SJCRH30 (cell line): ENCODE measurements around the gene ASCC2. TPM values are rescaled to one million over a fixed set of nuclear protein-coding genes. Genes with fewer than 3 reads are reported as not detected.
"Not testable (repeated sequence)": the region's sequence is repeated elsewhere in the genome, so short reads cannot be mapped to it uniquely, and the experiment has no call there.

ENCODE experiments used
- DNase-seq, 2 experiments: peaks; one replicate each; pipeline ENCODE4 v3.0.0-alpha.2; 2015 to 2020
- H3K27ac ChIP-seq: fragments of 250-450 bp; sonication (Bioruptor Pico); 2 replicates; pipeline ENCODE4 v1.5.1; 2020; ENCODE audit warnings: mild to moderate bottlenecking, moderate library complexity
- H3K27me3 ChIP-seq: fragments of 250-450 bp; sonication (Bioruptor Pico); 2 replicates; pipeline ENCODE4 v1.5.1; 2020; ENCODE audit warnings: mild to moderate bottlenecking, moderate library complexity
- H3K36me3 ChIP-seq: fragments of 250-450 bp; sonication (Bioruptor Pico); 2 replicates; pipeline ENCODE4 v1.5.1; 2020; ENCODE audit warnings: mild to moderate bottlenecking, moderate library complexity
- H3K4me1 ChIP-seq: fragments of 250-450 bp; sonication (Bioruptor Pico); 2 replicates; pipeline ENCODE4 v1.5.1; 2020; ENCODE audit warnings: mild to moderate bottlenecking, moderate library complexity
- H3K4me3 ChIP-seq: fragments of 250-450 bp; sonication (Bioruptor Pico); 2 replicates; pipeline ENCODE4 v1.5.1; 2020; ENCODE audit warnings: mild to moderate bottlenecking, moderate library complexity
- H3K9me3 ChIP-seq: fragments of 250-450 bp; sonication (Bioruptor Pico); replicated peaks from 2 replicates; pipeline ENCODE4 v1.5.1; 2020; ENCODE audit warnings: mild to moderate bottlenecking, moderate library complexity
- total RNA-seq: library from RNA; depleted of rRNA; stranded (reverse); fragments of >200 nt; shearing (Covaris generic); gene quantifications from 2 replicates; pipeline ENCODE4 v1.2.3, GENCODE V29; 2014

The ASCC2 gene
- total RNA-seq, 1 experiment from 2014 or later = 19.5 TPM

- H3K27ac ChIP-seq = no peak overlapping the region
- DNase-seq = no peak
- H3K4me1 ChIP-seq = peaks cover 3% of the 10 kb centered on the region; the same call in 1 of the 2 replicates
- H3K27me3 ChIP-seq = no peaks in the 10 kb centered on the region
- H3K36me3 ChIP-seq = no peaks in the 10 kb centered on the region
- H3K9me3 ChIP-seq = no peaks in the 10 kb centered on the region
- no peak overlapping the region for H3K4me3 ChIP-seq
Measured at GRCh38 chr22:29870574-29870973, 32.5 kb upstream of the ASCC2 start.

GRCh38 chr22:29867851-29868250 lies 29.8 kb upstream of the ASCC2 start:
- Histone ChIP-seq H3K36me3 (no peaks in the 10 kb centered on the region), H3K27me3 (no peaks in the 10 kb centered on the region), H3K9me3 (no peaks in the 10 kb centered on the region), H3K4me3 (no peak overlapping the region), H3K4me1 (0 out of 2 replicates have a peak, but pooled peaks cover 3% of the 10 kb centered on the region), H3K27ac (no peak overlapping the region)
- no peak for DNase-seq

DNA sequence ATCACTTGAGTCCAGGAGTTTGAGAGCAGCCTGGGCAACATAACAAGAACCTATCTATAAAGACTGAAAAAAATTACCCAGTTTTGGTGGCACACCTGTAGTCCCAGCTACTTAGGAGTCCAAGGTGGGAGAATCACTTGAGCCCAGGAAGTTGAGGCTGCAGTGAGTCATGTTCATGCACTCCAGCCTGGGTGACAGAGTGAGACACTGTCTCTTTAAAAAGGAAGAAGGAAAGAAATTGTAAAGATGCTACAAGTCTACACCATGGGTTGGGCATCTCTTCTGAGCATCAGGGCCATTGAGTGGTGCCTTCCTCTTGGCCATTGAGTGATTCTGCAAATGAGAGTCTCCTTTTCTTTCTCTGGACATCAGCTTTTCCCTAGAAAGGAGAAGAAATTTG lies 29.2 kb upstream of the ASCC2 start:
- H3K27ac ChIP-seq = no peak overlapping the region
- H3K27me3 ChIP-seq = no peaks in the 10 kb centered on the region
- DNase-seq = no peak
- 0 out of 2 replicates have a peak, but pooled peaks cover 3% of the 10 kb centered on the region for H3K4me1 ChIP-seq
- H3K9me3 ChIP-seq = no peaks in the 10 kb centered on the region
- H3K36me3 ChIP-seq = no peaks in the 10 kb centered on the region
- no peak overlapping the region for H3K4me3 ChIP-seq

- H3K9me3 ChIP-seq, H3K27ac ChIP-seq, H3K36me3 ChIP-seq, H3K4me1 ChIP-seq, H3K27me3 ChIP-seq, DNase-seq, H3K4me3 ChIP-seq: not testable (repeated sequence)
Measured at GRCh38 chr22:29865572-29865971, 27.5 kb upstream of the ASCC2 start.

DNA sequence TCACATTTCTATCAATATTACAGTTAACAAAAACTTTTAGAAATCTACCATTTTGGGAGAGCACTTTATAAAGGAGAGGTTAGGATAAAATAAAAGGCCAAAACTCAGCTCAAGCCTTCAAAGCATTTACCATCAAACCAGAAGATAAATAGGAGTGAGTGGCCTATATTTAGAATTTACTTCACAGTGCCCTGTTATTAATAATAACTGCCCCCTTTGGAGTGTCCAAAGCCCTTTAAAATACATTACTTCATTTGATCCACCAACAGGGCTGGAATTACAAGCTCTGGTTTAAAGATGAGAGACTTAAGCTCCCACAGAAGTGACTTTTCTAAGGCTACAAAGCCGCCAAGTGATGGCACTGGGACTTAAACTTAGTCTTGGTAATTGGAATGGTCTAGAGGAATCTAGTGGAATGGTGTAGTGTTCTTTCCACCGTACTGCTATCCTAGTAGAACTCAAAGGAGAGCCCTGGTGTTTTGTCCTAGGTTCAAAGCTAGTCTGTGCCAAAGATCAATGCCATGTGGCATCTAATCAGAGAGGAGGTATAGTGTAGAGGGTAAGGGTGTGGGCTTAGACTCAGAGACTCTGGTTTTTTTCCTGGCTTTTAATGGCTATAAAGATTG lies 23.7 kb upstream of the ASCC2 start:
- DNase-seq = no peak
- H3K27me3 ChIP-seq = no peaks in the 10 kb centered on the region
- H3K27ac ChIP-seq = no peak overlapping the region

DNA sequence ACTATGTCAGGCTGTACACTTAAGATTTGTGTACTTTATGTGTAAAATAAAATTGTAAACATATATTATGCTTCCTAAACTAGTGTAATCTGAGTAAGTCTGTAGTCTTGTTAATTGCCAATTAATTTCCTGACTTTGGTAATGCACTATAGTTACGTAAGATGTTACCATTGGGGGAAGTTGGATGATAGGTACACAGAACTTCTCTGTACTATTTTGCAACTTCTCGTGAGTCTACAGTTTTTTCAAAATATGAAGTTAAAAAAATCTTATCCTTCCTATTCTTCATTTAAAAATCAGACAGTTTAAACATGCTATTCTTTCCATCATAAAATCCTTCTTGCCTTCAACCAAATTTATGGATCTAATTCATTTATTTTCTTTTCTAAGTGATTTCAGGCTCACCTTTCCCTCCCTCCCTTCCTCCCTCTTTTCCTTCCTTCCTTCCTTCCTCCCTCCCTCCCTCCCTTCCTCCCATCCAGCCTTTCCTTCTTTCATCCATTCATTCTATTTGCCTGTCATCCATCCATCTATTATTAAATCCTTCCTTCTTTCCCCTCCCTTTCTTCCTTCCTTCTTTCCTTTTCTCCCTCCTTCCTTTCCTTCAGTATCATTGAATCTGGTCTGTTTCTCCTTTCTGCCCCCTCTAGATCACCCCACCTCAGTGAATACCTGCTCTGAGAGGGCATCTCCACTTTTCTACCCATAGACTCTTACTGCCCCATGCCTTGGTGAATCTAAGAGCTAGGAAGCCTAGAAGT lies 22.1 kb upstream of the ASCC2 start:
- no peak for DNase-seq
- no peaks in the 10 kb centered on the region for H3K9me3 ChIP-seq
- H3K4me3 ChIP-seq = no peak overlapping the region
- H3K27ac ChIP-seq = no peak overlapping the region
- H3K27me3 ChIP-seq = no peaks in the 10 kb centered on the region
- H3K36me3 ChIP-seq = no peaks in the 10 kb centered on the region
- no peaks in the 10 kb centered on the region for H3K4me1 ChIP-seq

More for the DNA sequence above, 23.7 kb upstream of the ASCC2 start:
- H3K36me3 ChIP-seq = no peaks in the 10 kb centered on the region
- H3K4me3 ChIP-seq = no peak overlapping the region
- no peaks in the 10 kb centered on the region for H3K9me3 ChIP-seq
- no peaks in the 10 kb centered on the region for H3K4me1 ChIP-seq

DNA sequence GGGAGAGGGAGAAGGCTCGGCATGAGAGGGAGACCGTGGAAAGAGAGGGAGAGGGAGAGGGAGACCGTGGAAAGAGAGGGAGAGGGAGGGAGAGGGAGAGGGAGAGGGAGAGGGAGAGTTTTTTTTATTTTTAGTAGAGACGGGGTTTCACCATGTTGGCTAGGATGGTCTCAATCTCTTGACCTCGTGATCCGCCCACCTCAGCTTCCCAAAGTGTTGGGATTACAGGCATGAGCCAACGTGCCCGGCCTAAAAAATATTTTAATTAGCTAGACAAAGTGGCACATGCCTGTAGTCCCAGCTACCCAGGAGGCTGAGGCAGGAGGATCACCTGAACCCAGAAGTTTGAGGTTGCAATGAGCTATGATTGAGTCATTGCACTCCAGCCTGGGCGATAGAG lies 21.0 kb upstream of the ASCC2 start:
- H3K27me3 ChIP-seq, DNase-seq, H3K9me3 ChIP-seq, H3K4me3 ChIP-seq, H3K4me1 ChIP-seq, H3K27ac ChIP-seq, H3K36me3 ChIP-seq: not testable (repeated sequence)

DNA sequence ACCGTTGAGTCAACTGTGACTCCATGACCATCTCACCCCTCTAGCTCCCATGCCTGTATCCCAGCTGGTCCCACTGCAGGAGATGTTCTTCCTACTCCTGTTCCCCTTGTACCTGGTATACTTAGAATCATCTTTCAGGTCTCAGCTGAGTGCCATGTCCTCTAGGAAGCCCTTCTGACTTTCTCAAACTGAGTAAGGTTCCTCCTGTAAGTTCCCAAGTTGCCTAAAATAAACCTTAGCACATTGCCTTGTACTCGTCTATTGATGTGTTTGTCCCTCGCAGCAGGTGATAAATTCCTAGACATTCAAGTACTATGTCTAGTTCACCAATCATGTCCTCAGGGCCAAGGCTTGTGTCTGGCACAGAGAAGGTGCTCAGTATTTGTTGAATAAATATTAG lies 18.4 kb upstream of the ASCC2 start:
- no peak overlapping the region for H3K27ac ChIP-seq
- H3K9me3 ChIP-seq = no peaks in the 10 kb centered on the region
- no peaks in the 10 kb centered on the region for H3K36me3 ChIP-seq
- H3K4me3 ChIP-seq = no peak overlapping the region
- no peaks in the 10 kb centered on the region for H3K4me1 ChIP-seq
- no peak for DNase-seq
- no peaks in the 10 kb centered on the region for H3K27me3 ChIP-seq

DNA sequence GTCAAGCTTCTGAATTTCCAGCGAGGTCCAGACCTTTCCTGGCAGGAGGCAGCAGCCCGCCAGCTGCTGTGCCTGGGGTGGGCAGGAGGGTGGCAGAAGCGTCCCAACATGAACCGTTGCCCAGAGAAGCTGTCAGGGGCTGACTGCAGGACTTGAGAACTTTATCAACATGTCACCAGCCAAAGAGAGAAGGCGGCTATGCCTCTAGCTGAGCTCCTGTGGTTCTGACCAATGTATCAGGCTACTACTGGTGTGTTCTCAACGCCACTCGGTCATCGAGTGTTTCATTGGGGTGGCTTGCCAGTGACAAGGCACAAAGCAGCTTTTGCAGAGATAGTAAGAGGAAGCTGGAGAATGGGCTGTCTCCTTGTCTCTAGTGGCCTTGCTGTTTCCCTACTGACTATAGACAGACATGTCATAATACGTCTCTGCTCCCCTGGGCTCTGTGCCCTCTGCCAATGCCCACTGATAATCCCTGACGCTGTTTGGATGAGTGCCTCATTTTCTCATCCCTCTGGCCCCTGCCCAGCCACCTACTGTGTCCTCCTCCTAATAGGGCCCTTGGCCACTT lies 17.6 kb upstream of the ASCC2 start:
- H3K27ac ChIP-seq = no peak overlapping the region

GRCh38 chr22:29854432-29854831 lies 16.4 kb upstream of the ASCC2 start:
- Histone ChIP-seq H3K9me3 (no peaks in the 10 kb centered on the region), H3K27me3 (no peaks in the 10 kb centered on the region), H3K27ac (no peak overlapping the region), H3K36me3 (no peaks in the 10 kb centered on the region), H3K4me1 (peaks cover 5% of the 10 kb centered on the region; the same call in 1 of the 2 replicates), H3K4me3 (no peak overlapping the region)
- no peak for DNase-seq

More for the DNA sequence above, 17.6 kb upstream of the ASCC2 start:
- no peak overlapping the region for H3K4me3 ChIP-seq
- DNase-seq = no peak
- H3K4me1 ChIP-seq = no peaks in the 10 kb centered on the region
- H3K36me3 ChIP-seq = no peaks in the 10 kb centered on the region
- no peaks in the 10 kb centered on the region for H3K9me3 ChIP-seq
- no peaks in the 10 kb centered on the region for H3K27me3 ChIP-seq

DNA sequence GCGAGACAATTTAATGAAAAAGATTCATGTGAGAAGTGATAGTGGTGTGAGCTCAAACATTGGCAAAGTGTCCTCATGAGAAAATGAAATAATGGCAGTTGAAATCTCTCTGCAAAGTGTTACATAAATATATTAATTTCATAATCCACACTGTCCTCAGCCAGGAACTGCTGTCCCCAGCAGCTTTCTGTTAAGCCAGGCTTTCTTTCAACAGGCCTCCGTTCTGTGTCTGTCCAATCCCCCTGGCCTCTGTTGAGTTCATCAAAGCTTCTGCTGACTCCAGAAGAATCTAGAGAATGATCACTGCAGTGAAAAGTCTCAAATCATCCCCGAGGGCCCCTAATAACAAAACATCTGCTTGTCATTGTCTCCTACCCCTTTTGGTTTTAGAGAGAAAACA lies 10.0 kb upstream of the ASCC2 start:
- no peak for DNase-seq
- peaks cover 8% of the 10 kb centered on the region; the same call in 1 of the 2 replicates for H3K4me1 ChIP-seq
- no peaks in the 10 kb centered on the region for H3K36me3 ChIP-seq
- H3K9me3 ChIP-seq = no peaks in the 10 kb centered on the region
- no peaks in the 10 kb centered on the region for H3K27me3 ChIP-seq
- H3K27ac ChIP-seq = no peak overlapping the region
- no peak overlapping the region for H3K4me3 ChIP-seq

DNA sequence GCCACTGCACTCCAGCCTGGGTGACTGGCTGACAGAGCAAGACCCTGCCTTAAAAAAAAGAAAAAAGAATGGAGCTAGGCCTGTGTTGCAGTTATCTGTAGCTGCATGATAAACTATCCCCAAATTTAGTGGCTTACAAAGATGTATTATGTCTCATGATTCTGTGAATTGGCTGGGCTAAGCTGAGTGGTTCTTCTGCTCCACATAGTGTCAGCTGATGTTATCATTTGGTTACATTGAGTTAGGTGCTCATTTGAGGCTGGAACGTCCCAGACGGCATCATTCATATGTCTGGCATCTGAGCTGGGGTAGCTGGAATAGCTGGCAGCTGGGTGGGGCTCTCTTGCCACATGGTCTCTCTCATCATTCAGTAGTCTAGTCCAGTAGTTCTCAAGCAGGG lies 8.2 kb upstream of the ASCC2 start:
- H3K27me3 ChIP-seq = no peaks in the 10 kb centered on the region
- H3K4me1 ChIP-seq = peaks cover 8% of the 10 kb centered on the region; the same call in 1 of the 2 replicates
- no peak overlapping the region for H3K27ac ChIP-seq
- no peaks in the 10 kb centered on the region for H3K36me3 ChIP-seq
- DNase-seq = no peak
- no peaks in the 10 kb centered on the region for H3K9me3 ChIP-seq
- H3K4me3 ChIP-seq = no peak overlapping the region

DNA sequence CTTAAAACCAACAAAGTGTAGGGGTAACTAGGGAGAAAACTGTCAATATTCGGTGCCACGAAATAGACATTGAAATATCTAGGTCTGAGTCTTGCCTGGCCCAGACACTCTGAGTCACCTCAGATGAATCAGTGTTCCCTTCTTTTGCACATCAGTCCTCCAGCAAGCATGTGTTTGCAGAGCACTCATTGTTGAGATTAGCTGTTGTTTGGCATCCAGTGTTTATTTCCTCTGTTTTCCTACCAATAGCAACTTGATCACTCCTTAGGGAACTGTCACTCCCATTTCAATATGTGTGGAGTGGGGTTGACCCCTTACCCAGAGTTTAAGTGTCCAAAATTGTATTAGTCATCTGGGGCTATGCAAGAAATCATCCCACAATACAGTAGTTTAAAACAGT lies 4.7 kb upstream of the ASCC2 start:
- DNase-seq = no peak
- no peak overlapping the region for H3K27ac ChIP-seq

DNA sequence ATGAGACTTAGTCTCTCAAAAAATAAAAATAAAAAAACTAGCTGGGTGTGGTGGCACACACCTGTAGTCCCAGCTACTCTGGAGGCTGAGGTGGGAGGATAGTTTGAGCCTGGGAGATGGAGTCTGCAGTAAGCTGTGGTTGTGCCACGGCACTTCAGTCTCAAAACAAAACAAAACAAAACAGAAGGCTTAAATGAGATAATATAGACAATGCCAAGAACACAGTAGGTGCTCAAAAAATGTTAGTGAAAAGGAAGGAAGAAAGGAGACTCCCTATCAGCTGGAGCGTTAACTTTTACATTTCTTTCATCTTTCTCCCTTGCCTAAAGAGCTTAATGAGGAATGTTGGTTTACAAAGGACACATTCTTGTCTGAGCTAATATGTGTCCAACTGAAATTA lies 4.1 kb upstream of the ASCC2 start:
- Histone ChIP-seq H3K4me1 (peaks cover 4% of the 10 kb centered on the region; the same call in 1 of the 2 replicates), H3K36me3 (no peaks in the 10 kb centered on the region), H3K4me3 (no peak overlapping the region), H3K27me3 (no peaks in the 10 kb centered on the region), H3K27ac (no peak overlapping the region), H3K9me3 (no peaks in the 10 kb centered on the region)
- no peak for DNase-seq

More for the DNA sequence above, 4.7 kb upstream of the ASCC2 start:
- H3K36me3 ChIP-seq = no peaks in the 10 kb centered on the region
- no peaks in the 10 kb centered on the region for H3K9me3 ChIP-seq
- peaks cover 4% of the 10 kb centered on the region; the same call in 1 of the 2 replicates for H3K4me1 ChIP-seq
- H3K27me3 ChIP-seq = no peaks in the 10 kb centered on the region
- H3K4me3 ChIP-seq = no peak overlapping the region

DNA sequence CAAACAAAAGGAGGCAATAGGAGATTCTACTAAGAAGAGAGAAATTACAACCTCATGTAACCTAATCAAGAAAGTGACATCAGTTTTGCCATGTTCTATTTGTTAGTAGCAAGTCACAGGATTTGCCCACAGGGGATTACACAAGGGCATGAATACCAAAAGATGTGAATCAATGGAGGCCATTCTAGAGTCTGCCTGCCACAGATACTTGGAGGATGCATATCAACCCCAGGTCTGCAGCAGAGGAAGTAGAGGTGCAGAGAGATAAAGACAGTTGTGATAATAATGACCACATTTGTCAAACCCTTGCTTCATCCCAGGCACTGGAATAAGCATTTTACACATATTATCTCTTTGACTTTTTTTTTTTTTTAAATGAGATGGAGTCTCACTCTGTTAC lies 2.4 kb upstream of the ASCC2 start:
- H3K27me3 ChIP-seq = no peaks in the 10 kb centered on the region
- H3K9me3 ChIP-seq = no peaks in the 10 kb centered on the region
- DNase-seq = no peak
- H3K4me3 ChIP-seq = no peak overlapping the region
- no peaks in the 10 kb centered on the region for H3K36me3 ChIP-seq
- peaks cover 4% of the 10 kb centered on the region; the same call in 1 of the 2 replicates for H3K4me1 ChIP-seq
- no peak overlapping the region for H3K27ac ChIP-seq
